Measurements from ENCODE around the gene OR51S1.
A peak's percentile ranks its signal among the peaks of the same experiment; 100 is the strongest.
"Not testable (repeated sequence)": the region's sequence is repeated elsewhere in the genome, so short reads cannot be mapped to it uniquely, and the experiment has no call there.

OR51S1 gene, protein sequence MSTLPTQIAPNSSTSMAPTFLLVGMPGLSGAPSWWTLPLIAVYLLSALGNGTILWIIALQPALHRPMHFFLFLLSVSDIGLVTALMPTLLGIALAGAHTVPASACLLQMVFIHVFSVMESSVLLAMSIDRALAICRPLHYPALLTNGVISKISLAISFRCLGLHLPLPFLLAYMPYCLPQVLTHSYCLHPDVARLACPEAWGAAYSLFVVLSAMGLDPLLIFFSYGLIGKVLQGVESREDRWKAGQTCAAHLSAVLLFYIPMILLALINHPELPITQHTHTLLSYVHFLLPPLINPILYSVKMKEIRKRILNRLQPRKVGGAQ

DNA sequence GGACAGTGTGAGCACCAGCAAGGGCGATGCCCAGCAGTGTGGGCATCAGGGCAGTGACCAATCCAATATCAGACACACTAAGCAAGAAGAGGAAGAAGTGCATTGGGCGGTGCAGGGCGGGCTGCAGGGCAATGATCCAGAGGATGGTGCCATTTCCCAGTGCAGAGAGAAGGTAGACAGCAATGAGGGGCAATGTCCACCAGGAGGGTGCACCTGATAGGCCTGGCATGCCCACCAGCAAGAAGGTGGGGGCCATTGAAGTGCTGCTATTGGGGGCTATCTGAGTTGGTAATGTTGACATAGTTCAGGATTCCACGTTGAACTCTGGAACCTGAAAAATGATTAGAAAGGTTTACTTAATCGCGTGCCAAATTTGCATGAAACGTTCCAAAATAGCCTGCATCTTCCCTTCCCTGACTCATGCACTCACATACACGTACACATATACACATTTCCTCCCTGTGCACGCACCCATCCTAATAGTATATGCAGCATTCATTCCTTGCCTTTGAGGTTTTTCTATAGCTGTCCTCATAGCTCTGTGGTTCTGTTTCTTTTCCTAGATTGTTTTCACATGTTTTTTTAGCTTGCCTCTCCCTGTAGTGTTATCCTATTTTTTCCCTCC, at the start of gene OR51S1:
Gene OR51S1, minus strand, starts transcription at position 301 of the 625 bp plus-strand sequence. Its CDS starts 0 bp downstream, at position 301.
- no peak for DNase-seq (ENCODE audit: low read depth)

DNA sequence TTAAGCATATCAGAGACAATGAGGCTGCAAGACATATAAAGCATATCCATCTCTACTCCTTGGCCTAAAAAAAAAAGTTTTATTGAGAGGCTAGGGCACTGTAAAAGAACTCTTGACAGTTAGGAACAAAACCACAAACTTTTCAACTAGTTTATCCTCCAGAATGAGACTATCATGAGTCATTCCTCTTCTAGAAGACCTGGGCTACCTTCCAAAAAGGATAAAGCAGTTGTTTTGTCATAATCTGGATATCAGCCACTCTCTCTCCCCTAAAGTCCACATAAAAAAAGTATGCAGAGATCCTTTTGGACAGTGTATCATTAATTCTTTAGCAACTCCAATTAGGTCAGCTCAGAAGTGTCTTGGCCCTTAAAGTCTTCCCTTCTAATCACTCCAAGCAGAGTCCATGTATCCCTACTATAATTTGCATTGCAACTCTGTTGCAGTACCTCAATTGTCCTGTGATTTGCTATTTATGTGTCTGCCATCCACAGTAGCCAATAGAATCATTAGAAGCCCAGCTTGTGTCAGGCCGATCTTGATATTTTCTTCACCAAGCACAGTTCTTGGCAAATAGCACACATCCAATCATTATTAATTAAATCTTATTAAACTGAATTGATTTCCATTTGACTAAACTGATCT, 43.1 kb upstream of the OR51S1 start:
- DNase-seq (ENCODE audit: low read depth) = peak; percentile 60

DNA sequence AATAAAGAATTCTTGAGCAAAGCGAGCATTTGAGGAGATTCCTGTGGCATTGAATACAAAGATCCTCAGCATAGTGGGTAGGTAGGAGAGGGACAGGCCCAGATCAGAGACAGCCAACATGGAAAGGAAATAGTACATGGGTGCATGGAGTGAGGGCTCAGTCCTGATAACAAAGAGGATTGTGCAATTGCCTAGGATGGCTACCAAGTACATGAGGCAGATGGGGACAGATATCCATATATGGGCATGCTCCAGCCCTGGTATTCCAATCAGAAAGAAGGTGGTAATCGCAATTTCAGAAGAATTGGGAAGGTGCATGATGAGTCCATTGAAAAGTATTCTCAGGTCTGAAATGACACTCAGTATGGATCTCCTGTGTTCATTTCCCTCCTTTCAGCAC, 41.3 kb upstream of the OR51S1 start:
- no peak for DNase-seq (ENCODE audit: low read depth)

DNA sequence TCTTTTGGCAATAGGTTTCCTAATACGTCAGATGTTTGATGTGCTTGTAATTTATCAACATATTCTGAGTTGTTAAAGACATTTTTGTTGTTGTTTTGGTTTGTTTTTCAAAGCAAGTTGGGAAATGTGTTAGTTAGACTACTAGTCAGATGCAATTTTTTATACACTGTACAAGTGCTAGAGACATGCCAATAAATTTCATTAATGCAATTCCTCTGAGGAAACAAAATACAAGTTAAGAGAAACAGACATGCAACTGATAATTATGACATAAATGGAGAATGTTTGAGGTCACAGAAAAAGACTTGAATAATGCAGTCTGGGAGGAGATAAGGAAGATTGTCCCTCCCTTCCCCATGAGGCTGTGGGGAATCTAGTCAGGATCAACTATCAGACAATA, 38.6 kb upstream of the OR51S1 start:
- no peak for DNase-seq (ENCODE audit: low read depth)

DNA sequence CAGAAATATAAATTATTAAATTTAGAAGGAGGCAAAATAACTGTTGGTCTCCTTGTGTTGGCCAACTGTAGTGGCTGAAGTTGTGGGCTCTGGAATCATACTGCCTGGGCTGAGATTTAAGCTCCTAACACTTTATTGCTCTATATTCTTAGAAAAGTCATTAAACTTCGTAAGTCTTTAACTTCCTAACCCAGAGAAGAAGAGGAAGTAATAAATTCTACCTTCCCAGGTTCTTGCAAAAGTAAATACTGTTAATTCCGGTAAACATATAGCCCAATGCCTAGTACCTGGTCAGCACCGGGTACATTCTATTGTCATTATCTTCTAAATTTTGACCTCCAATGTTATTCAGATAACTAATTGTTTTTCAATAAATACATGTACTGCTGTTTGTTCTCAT, 37.2 kb upstream of the OR51S1 start:
- no peak for DNase-seq (ENCODE audit: low read depth)

DNA sequence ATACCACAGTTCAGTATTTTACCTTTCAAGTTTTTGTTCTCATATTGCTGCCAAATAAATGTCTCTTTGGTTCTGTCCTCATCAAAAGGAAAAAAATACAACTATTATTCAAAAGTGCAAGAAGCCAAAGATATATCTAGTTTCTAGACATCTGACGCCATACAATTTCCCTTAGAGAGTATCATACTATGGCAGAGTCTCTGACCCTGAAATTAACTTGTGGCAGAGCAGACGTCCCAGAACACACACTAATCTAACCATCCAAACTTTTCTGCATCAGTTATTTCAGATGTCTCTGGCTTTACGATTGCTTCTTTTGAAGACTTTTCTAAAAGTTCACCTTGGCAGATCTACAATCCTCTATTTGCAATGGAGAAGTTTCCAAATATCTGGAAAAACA, 35.4 kb upstream of the OR51S1 start:
- no peak for DNase-seq (ENCODE audit: low read depth)

DNA sequence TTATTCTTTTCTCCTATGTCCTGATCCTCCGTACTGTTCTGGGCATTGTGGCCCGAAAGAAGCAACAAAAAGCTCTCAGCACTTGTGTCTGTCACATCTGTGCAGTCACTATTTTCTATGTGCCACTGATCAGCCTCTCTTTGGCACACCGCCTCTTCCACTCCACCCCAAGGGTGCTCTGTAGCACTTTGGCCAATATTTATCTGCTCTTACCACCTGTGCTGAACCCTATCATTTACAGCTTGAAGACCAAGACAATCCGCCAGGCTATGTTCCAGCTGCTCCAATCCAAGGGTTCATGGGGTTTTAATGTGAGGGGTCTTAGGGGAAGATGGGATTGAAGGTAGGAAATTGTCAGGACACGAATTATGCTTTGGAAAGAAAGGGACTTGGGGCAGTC, 33.5 kb upstream of the OR51S1 start:
- no peak for DNase-seq (ENCODE audit: low read depth)

DNA sequence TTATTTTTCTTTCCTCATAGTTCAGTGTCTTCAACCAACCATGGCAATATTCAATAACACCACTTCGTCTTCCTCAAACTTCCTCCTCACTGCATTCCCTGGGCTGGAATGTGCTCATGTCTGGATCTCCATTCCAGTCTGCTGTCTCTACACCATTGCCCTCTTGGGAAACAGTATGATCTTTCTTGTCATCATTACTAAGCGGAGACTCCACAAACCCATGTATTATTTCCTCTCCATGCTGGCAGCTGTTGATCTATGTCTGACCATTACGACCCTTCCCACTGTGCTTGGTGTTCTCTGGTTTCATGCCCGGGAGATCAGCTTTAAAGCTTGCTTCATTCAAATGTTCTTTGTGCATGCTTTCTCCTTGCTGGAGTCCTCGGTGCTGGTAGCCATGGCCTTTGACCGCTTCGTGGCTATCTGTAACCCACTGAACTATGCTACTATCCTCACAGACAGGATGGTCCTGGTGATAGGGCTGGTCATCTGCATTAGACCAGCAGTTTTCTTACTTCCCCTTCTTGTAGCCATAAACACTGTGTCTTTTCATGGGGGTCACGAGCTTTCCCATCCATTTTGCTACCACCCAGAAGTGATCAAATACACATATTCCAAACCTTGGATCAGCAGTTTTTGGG, 33.0 kb upstream of the OR51S1 start, which contains the start of gene OR51T1:
Gene OR51T1, plus strand, starts transcription at position 41 of the 641 bp plus-strand sequence. Its CDS starts 0 bp downstream, at position 41.
- DNase-seq (ENCODE audit: low read depth) = peak; percentile 32

DNA sequence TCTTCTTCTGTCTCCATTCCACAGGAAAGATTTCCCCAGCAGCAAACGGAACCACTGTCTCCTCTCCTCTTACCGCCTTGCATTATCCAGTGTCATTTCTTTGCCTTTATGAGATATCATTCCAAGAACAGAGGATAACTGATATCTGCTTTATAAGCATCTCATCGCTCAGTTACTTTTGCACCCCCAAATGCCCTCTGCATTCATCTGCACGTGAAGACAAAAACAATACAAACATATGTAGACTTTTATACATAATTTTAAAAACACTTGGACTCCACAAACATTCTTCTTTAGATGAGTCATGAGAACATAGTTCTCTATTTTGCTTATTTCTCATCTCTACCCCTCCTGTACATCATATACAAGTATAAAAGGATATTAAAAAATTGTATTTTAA, 32.2 kb upstream of the OR51S1 start:
- no peak for DNase-seq (ENCODE audit: low read depth)

DNA sequence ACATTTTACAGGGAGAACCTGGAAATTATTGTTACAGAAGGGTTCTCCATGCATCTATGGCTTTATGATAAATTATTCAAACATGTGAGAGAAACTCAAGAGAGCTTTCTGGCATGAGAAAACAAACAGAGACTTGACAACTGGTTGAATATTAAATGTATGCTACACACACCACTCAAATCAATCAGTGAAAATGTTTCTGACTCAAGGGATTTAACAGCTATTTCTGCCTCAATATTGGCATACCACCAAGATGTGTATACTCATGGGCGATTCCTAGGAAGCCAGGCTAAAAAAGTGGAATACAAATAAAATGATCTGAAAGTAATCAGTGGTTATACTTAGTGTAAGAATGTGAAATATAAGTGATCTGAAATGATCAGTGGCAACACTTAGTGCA, 16.8 kb upstream of the OR51S1 start:
- DNase-seq (ENCODE audit: low read depth) = no peak

DNA sequence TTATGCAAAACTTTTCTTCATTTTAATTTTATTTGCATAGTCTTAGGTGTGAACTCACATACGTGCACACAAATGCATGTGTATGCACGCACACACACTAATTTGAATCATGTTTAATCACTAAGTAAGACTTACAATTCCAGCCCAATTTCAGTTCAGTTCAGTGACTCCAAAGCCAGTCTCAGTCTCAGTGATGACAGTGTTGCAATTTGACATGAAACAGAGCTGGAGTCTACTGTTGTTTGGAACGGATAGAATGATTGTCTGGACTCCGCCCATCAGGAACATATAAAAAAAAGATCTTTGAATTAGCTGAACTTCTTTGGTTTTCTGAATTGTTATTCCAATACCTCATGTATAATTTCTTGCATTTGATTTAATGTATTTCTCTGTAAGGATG, 14.9 kb upstream of the OR51S1 start:
- no peak for DNase-seq (ENCODE audit: low read depth)

DNA sequence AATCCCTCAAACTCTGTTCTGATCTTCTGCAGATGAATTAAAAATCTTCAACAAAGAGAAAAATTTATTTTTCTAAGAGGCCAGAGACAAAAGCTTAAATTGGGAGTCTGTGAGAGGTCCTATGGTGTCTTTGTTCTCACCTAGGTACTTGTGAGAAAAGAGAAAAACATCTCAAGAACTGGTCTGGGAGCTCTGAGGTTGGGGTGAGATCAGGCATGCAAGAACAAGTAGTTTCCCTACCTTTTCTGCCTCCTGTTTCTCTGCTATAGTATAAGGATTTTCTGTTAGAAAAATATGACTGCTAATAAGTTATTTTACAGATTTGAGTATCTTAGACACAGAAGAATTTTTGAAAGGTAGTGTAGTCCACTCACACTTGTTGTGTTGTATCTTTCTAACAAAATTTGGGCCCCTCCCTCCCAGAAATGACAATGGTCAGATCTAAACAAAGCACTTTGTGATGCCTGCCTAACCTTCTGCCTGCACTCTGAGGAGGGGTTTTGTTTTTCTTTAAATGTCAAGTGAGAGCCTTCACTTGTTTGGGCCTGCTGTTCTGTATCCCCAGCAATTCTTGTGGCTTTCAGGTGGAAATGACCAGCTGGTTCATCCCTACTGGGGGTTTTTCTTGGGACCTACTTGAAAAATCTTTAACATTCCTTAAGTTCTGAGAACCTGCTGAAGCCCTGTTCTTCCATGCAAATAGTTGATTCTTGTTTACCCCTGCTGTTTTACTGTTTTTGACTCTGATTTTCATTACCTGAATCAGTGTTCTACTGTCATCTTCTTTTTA, 13.6 kb upstream of the OR51S1 start:
- DNase-seq (ENCODE audit: low read depth) = no peak

DNA sequence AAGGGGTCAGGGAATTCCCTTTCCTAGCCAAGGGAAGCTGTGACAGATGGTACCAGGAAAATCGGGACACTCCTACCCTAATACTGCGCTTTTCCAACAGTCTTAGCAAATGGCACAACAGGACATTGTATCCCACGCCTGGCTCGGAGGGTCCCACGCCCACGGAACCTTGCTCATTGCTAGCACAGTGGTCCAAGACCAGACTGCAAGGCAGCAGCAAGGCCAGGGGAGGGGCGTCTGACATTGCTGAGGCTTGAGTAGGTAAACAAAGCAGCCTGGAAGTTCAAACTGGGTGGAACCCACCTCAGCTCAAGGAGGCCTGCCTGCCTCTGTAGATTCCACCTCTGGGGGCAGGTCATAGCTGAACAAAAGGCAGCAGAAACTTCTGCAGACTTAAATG, 5.3 kb upstream of the OR51S1 start:
- not testable (repeated sequence) for DNase-seq (ENCODE audit: low read depth)

DNA sequence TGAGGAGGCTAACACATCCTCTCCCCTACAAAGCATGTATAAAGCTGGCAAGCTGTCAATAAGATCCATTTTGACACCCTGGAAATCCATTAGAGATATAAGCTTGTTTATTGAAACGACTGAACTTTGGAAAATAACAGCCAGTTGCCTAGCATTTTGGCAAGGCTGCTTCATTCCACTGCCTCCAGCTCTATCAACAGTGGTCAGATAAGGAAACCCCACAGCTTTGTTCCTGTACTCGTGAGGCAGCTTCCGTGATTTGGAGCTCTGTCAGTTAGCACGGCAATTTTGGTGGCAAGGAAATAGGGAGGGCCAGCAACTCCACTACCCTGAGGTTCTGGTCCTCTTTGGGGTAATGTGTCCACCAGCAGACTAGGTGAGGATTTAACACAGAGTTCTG, 2.0 kb upstream of the OR51S1 start:
- no peak for DNase-seq (ENCODE audit: low read depth)

DNA sequence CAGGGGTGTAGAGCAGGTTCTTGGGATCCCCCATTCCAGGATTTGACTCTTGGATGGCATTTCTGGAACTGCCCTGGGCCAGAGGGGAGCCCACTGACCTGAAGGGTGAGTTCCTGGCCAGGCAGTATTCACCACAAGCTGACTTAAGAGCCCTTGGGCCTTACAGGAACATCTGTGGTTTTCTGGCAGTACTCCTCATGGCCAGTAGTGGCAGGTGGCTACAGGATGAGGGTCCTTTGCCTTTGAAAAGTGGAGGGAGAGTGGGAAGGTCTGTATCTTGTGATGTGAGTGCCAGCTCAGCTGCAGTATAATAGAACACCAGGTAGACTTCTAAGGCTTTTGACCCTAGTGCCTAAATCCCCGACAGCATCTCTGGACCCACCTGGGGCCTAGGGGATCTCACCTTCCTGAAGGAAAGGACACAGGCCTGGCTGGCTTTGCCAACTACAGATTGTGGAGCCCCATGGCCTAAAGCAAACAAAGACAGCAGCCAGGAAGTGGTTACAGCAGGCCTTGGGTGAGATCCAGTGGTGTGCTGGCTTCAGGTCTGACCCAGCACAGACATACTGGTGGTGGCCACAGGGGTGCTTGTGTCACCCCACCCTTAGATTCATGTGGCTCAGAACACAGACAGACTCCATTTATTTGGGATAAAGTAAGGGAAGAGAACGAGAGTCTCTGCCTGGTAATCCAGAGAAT, 9.0 kb downstream of the OR51S1 start:
- no peak for DNase-seq (ENCODE audit: low read depth)

DNA sequence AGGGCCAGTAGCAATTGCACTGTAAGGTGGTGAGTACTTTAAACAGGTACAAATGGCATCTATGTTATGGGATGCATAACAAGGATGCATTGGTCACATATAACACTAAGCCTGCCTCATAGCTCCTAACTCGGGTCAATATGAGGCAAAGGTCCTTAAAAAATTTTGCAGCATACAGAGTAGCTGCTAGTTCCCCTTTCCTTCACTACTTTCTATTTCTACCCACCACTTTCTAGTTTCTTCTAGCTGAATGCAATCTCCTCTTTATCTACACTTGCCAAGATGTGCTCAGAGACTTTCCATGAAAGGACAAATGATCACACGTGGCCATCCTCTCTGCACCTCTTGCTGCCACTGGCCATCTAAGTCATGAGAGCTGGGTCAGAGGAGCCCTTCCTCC, 18.1 kb downstream of the OR51S1 start:
- no peak for DNase-seq (ENCODE audit: low read depth)

DNA sequence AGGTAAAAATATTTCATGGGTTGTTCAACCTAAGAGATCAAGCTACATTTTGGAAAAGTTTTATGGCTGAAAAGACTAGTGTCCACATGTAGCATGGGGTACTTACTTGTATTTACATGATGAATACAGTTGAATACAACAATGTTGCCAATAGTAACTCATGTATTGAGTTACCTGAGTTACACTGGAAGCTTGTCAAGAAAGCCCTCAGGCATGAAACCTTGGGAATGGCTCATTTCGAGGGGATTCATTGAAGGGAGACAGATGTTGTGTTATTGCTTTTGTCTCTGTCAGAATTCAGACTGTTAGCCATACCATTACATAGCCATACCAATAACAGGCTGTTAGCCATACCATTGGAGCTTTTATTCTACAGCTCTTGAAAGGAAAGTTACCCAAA, 18.7 kb downstream of the OR51S1 start:
- no peak for DNase-seq (ENCODE audit: low read depth)

DNA sequence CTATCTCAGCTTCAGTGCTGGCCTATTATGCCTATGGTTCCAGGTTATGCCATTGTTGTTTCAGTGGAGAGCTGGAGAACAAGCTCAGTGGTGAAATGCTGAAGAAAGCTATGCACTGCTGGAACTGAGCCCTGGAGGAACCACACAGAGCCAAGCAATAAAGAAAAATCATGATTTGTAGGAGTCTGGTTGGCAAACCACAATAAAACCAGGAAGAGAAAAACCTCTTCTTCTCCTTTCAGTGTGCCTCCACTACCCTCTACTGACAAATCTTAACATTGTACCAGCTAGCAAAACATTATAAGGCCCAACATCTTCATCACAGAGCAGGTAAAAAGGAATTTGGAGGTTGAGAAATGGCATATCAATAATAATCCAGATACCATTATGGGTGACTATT, 22.6 kb downstream of the OR51S1 start:
- DNase-seq (ENCODE audit: low read depth) = no peak

DNA sequence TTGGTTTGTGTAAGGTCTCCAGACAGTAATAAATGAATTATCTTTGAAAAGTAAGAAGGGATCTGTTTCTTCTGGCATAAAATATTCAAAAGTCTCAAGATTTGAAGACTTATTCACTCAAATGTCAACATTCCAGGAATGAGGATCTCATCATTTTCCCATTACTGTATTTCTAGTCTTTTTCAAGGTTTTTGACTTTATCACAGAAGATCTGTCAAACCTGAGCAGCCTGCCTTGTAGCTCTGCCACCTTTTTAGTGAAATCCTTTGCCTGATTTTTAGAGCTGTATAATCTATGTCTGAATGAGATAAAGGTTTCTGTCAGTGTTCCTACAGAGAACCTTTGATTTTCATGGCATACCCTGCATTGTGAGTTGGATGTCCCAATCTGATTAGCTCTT, 23.9 kb downstream of the OR51S1 start:
- no peak for DNase-seq (ENCODE audit: low read depth)

DNA sequence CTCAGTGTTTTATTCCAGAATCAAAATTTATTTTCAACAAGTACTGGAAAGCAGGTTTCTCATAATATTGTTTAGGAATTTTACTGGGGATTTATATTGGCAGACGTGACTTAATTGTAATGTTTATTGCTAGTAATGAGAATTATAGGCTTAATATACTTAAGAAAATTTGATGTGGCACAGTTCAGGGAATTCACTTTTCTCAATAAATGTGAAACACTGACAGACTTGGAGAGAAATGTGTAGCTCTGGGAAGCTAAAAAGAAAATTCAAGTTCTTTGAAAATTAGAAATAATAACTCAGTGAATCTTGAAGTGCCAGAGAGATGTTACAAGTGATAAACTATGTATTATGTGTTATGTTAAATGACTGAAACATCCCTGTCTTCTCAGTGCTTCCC, 28.0 kb downstream of the OR51S1 start, which contains the start of gene OR51F2:
Gene OR51F2, plus strand, starts transcription at position 301 of the 400 bp plus-strand sequence. CDS start 101 bp downstream, outside the sequence.
- no peak for DNase-seq (ENCODE audit: low read depth)

DNA sequence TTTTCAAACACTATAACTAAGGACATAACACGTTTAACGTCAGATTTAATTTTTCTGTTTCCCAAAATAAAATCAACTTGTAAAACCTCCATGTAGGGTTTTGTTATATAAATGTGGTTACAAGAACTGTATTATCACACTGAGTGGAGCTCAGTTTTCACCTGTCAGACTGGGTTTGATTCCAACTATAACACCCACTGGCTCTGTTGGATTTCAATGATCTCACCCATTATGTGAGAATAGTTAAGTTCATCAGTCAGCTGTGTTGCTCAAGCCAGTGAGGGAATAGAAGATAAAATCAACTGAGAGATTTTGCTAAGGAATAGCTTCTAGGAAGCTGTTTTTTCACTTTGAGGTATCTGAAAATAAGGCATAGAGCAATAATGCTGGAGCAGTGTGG, 39.8 kb downstream of the OR51S1 start:
- no peak for DNase-seq (ENCODE audit: low read depth)
